ENCODE data around the gene SPIRE1.

- TF ChIP-seq POLR2A (IDR thresholded peaks at IDR 0.05) (no peak), CTCF (IDR thresholded peaks at IDR 0.05) (no peak), POLR2AphosphoS5 (IDR thresholded peaks at IDR 0.05) (no peak)
These were observed 126.2 kb downstream of the SPIRE1 start for GRCh38 chr18:12531749-12532148.

Measured in prostate gland (tissue), 2 donors.